Left colon (tissue), 2 donors: ENCODE results near the gene CARD11. TPM values are rescaled to one million over a fixed set of nuclear protein-coding genes. Genes with fewer than 3 reads are reported as not detected.

ENCODE experiments used
- ATAC-seq: fragments of 200-7000 bp; cut with Tn5 transposase; one replicate; pipeline ENCODE4 v1.9.1; 2020; ENCODE audit warnings: mild to moderate bottlenecking, moderate library complexity
- DNase-seq, 2 donors: peaks; one replicate each; pipeline ENCODE4 v3.0.0-alpha.2; 2020
- intact Hi-C, 2 donors: fragments of 100-400 bp; cut with DNase I in 1 of 2; cut with micrococcal nuclease in 1 of 2; formaldehyde crosslinking; loops; one replicate each; pipeline versions ENCODE4 v1.11.2 to v1.14.0; 2022; cut with DNase I, micrococcal nuclease
- total RNA-seq, 2 donors: library from RNA; stranded (reverse); fragmentation: NEBNext Ultra II Directional; extraction: Animal tissue kit (Norgen Biotek cat#: 25700); gene quantifications; one replicate each; pipeline ENCODE4 v1.2.1, GENCODE V29; 2021
- donor health status: DM: no; HTN: no; CAD: no.
- donor health status: DM: yes; HTN: yes; CAD: no.

Gene CARD11
- total RNA-seq, 2 donors from 2014 or later: 2.0 to 2.8 TPM

- intact Hi-C loops: no loop called here
- ATAC-seq (no peak), DNase-seq (peak in 1 of 2 donors; percentile 4)
These were observed 106.6 kb downstream of the CARD11 start for GRCh38 chr7:2936891-2937580.

- no peak for DNase-seq
These were observed 107.4 kb downstream of the CARD11 start for GRCh38 chr7:2936301-2936700.

GRCh38 chr7:2934984-2935740 is 108.5 kb downstream of the CARD11 start:
- intact Hi-C loops: no loop called here
- no peak for DNase-seq

More at GRCh38 chr7:2936301-2936700, 107.4 kb downstream of the CARD11 start:
- intact Hi-C loops: no loop called here
- ATAC-seq: no peak

GRCh38 chr7:2934211-2934731 is 109.4 kb downstream of the CARD11 start:
- peak in 1 of 2 donors; percentile 7 for DNase-seq
- ATAC-seq: no peak
- intact Hi-C loops: no loop called here

More at GRCh38 chr7:2934984-2935740, 108.5 kb downstream of the CARD11 start:
- ATAC-seq: no peak

- DNase-seq (peak in 1 of 2 donors; percentile 4), ATAC-seq (no peak)
- intact Hi-C loops: no loop called here
These were observed 111.0 kb downstream of the CARD11 start for GRCh38 chr7:2932402-2933251.

GRCh38 chr7:2931034-2931415 is 112.6 kb downstream of the CARD11 start:
- intact Hi-C loops: no loop called here
- DNase-seq: peak in 1 of 2 donors; percentile 1

GRCh38 chr7:2930310-2931033 is 113.2 kb downstream of the CARD11 start:
- intact Hi-C loops: no loop called here
- no peak for ATAC-seq
- peak in 1 of 2 donors; percentile 16 for DNase-seq

More at GRCh38 chr7:2931034-2931415, 112.6 kb downstream of the CARD11 start:
- ATAC-seq: no peak

GRCh38 chr7:2929321-2930201 is 114.1 kb downstream of the CARD11 start:
- ATAC-seq (no peak), DNase-seq (peak in 1 of 2 donors; percentile 16)
- intact Hi-C loops: no loop called here

GRCh38 chr7:2928613-2929311 is 114.9 kb downstream of the CARD11 start:
- DNase-seq: peak in 1 of 2 donors; percentile 14
- no peak for ATAC-seq
- intact Hi-C loops: no loop called here

- ATAC-seq (no peak), DNase-seq (no peak)
- intact Hi-C loops: no loop called here
These were observed 115.4 kb downstream of the CARD11 start for GRCh38 chr7:2928256-2928612.

- ATAC-seq: no peak
- intact Hi-C loops: no loop called here
- peak in 1 of 2 donors; percentile 2 for DNase-seq
These were observed 116.1 kb downstream of the CARD11 start for GRCh38 chr7:2927592-2927991.

- ATAC-seq (no peak), DNase-seq (peak in 1 of 2 donors; percentile 7)
- intact Hi-C loops: no loop called here
These were observed 116.7 kb downstream of the CARD11 start for GRCh38 chr7:2926896-2927405.

GRCh38 chr7:2926120-2926895 is 117.4 kb downstream of the CARD11 start:
- DNase-seq (peak in 1 of 2 donors; percentile 15), ATAC-seq (no peak)
- intact Hi-C loops: no loop called here

GRCh38 chr7:2924866-2925840 is 118.5 kb downstream of the CARD11 start:
- ATAC-seq (no peak), DNase-seq (peak in 1 of 2 donors; percentile 7)
- intact Hi-C loops: no loop called here
